Upper lobe of left lung (tissue), 4 donors: ENCODE data around the gene RHOB.

Experiments used
- CTCF ChIP-seq, 6 experiments: fragments of 450-650 bp in 4 of 6; fragments of 200-600 bp in 2 of 6; sonication (generic) in 2 of 6; IDR thresholded peaks; one replicate each; pipeline ENCODE4 v1.5.1; 2016 to 2019; ENCODE audit warnings: antibody characterized with exemption in 6 of 6
- EP300 ChIP-seq, 4 donors: sonication (generic); formaldehyde crosslinking; IDR thresholded peaks; one replicate each; pipeline ENCODE4 v1.5.1; 2017; ENCODE audit warnings: antibody characterized with exemption in 4 of 4, control low read depth in 2 of 4
- POLR2A ChIP-seq, 4 donors: fragments of 450-650 bp; IDR thresholded peaks; one replicate each; pipeline ENCODE4 v1.5.1; 2016 to 2017; ENCODE audit warnings: antibody characterized with exemption in 4 of 4, mild to moderate bottlenecking in 2 of 4
- POLR2AphosphoS5 ChIP-seq, 2 donors: sonication (generic); formaldehyde crosslinking; IDR thresholded peaks; one replicate each; pipeline ENCODE4 v1.5.1; 2017; ENCODE audit warnings: antibody characterized with exemption in 2 of 2

GRCh38 chr2:20448977-20449306, 2.1 kb downstream of the RHOB start:
- no peak for TF ChIP-seq CTCF (IDR thresholded peaks at IDR 0.05)
- no peak for TF ChIP-seq POLR2A (IDR thresholded peaks at IDR 0.05)
- no peak for TF ChIP-seq POLR2AphosphoS5 (IDR thresholded peaks at IDR 0.05)
- TF ChIP-seq EP300 (IDR thresholded peaks at IDR 0.05), result no peak
